GM12864 (cell line): ENCODE measurements around the gene CDK15.

Source experiments
- DNase-seq: peaks from one replicate; pipeline ENCODE4 v3.0.0-alpha.2; 2011; ENCODE audit warnings: low read depth
- H3K4me3 ChIP-seq: 2 replicates; pipeline ENCODE4 v1.5.1; 2011; ENCODE audit warnings: mild to moderate bottlenecking, low read depth, low read length, control low read depth
- CTCF ChIP-seq: IDR thresholded peaks from 2 replicates; pipeline ENCODE4 v1.5.1; 2011; ENCODE audit warnings: low read depth, mild to moderate bottlenecking, moderate library complexity, low read length, control low read depth, inconsistent platforms; ENCODE audit errors: missing control alignments

The CDK15 gene

GRCh38 chr2:201813996-201814760, 7.8 kb downstream of the CDK15 start:
- no peak for TF ChIP-seq CTCF
- DNase-seq: no peak
- no peak overlapping the region for H3K4me3 ChIP-seq

GRCh38 chr2:201816657-201817575, 10.6 kb downstream of the CDK15 start:
- no peak overlapping the region for H3K4me3 ChIP-seq
- no peak for DNase-seq
- no peak for TF ChIP-seq CTCF

GRCh38 chr2:201820383-201821007, 14.2 kb downstream of the CDK15 start:
- TF ChIP-seq CTCF: no peak
- no peak overlapping the region for H3K4me3 ChIP-seq
- DNase-seq: no peak

GRCh38 chr2:201821080-201821479, 14.7 kb downstream of the CDK15 start:
- no peak overlapping the region for H3K4me3 ChIP-seq
- no peak for TF ChIP-seq CTCF
- no peak for DNase-seq

- no peak for DNase-seq
- H3K4me3 ChIP-seq: no peak overlapping the region
- no peak for TF ChIP-seq CTCF
These were observed 17.9 kb downstream of the CDK15 start for GRCh38 chr2:201824212-201824611.

- TF ChIP-seq CTCF: no peak
- DNase-seq: no peak
- H3K4me3 ChIP-seq: no peak overlapping the region
These were observed 21.3 kb downstream of the CDK15 start for GRCh38 chr2:201827621-201828020.
